ENCODE results near the gene C14orf119. TPM values are rescaled to one million over a fixed set of nuclear protein-coding genes. Genes with fewer than 3 reads are reported as not detected.

C14orf119 gene
- total and polyA plus RNA-seq, 9 of the 15 experiments (the other 6 are each of a cell fraction or from before 2014, with no cell fraction given): 36.7 to 251 (median 51.8) TPM

GRCh38 chr14:23057757-23058653 lies 37.3 kb upstream of the C14orf119 start (continued):
- TF ChIP-seq CREB3L1 (IDR thresholded peaks at IDR 0.05; ENCODE audit: borderline replicate concordance, low read depth) (peak; percentile 41; the same call in 1 of the 2 replicates), PHB (CRISPR knock-in tag; IDR thresholded peaks at IDR 0.05) (no peak), NFXL1 (CRISPR knock-in tag; IDR thresholded peaks at IDR 0.05) (no peak), RBFOX2 (IDR thresholded peaks at IDR 0.05; ENCODE audit: low read depth, low read length) (peak; percentile 66), HDAC1 (IDR thresholded peaks at IDR 0.05) (0 out of 4 replicates have a peak, but pooled peaks of 1 of the 2 experiments have one; percentile 22), SMAD4 (CRISPR knock-in tag; conservative IDR thresholded peaks at IDR 0.05) (peak; percentile 77; the same call in 1 of the 2 replicates), RAD21 (CRISPR knock-in tag; conservative IDR thresholded peaks at IDR 0.05 in 1 of 2, IDR thresholded peaks at IDR 0.05 in 1 of 2) (peak; percentile 85 to 89), RBM34 (IDR thresholded peaks at IDR 0.05; ENCODE audit: borderline replicate concordance, insufficient read depth, low read length) (no peak), CXXC5 (CRISPR knock-in tag; IDR thresholded peaks at IDR 0.05) (peak; percentile 48), MIER1 (IDR thresholded peaks at IDR 0.05; ENCODE audit: low read depth) (no peak), ARID2 (IDR thresholded peaks at IDR 0.05) (peak; percentile 48; the same call in 1 of the 2 replicates), DPF2 (IDR thresholded peaks at IDR 0.05) (0 out of 2 replicates have a peak, but pooled peaks have one; percentile 22)
- TF ChIP-seq, protein P1, sequence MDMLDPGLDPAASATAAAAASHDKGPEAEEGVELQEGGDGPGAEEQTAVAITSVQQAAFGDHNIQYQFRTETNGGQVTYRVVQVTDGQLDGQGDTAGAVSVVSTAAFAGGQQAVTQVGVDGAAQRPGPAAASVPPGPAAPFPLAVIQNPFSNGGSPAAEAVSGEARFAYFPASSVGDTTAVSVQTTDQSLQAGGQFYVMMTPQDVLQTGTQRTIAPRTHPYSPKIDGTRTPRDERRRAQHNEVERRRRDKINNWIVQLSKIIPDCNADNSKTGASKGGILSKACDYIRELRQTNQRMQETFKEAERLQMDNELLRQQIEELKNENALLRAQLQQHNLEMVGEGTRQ (CRISPR knock-in tag; IDR thresholded peaks at IDR 0.05): no peak
- TF ChIP-seq, protein P2, sequence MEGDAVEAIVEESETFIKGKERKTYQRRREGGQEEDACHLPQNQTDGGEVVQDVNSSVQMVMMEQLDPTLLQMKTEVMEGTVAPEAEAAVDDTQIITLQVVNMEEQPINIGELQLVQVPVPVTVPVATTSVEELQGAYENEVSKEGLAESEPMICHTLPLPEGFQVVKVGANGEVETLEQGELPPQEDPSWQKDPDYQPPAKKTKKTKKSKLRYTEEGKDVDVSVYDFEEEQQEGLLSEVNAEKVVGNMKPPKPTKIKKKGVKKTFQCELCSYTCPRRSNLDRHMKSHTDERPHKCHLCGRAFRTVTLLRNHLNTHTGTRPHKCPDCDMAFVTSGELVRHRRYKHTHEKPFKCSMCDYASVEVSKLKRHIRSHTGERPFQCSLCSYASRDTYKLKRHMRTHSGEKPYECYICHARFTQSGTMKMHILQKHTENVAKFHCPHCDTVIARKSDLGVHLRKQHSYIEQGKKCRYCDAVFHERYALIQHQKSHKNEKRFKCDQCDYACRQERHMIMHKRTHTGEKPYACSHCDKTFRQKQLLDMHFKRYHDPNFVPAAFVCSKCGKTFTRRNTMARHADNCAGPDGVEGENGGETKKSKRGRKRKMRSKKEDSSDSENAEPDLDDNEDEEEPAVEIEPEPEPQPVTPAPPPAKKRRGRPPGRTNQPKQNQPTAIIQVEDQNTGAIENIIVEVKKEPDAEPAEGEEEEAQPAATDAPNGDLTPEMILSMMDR (IDR thresholded peaks at IDR 0.05 in 2 of 3, conservative IDR thresholded peaks at IDR 0.05 in 1 of 3; ENCODE audit: insufficient read depth in 2 of 3, low read depth in 1 of 3, low read length in 3 of 3): peak; percentile 92 to 96 (median 94)

Measured in K562 (cell line).